GM12892 (cell line): Measurements from ENCODE around the gene ZNF48.
A peak's percentile ranks its signal among the peaks of the same experiment; 100 is the strongest.

Experiments used
- DNase-seq: peaks from one replicate; pipeline ENCODE4 v3.0.0; 2011; ENCODE audit not compliant: insufficient read length
- FAIRE-seq: peaks from 2 replicates; lab custom pipeline; 2011; peaks lifted over from hg19 to GRCh38; lab: Jason Lieb, UNC
- POLR2A ChIP-seq: IDR thresholded peaks from 2 replicates; pipeline ENCODE4 v1.6.1; 2011; ENCODE audit warnings: low read depth, low read length, control low read depth
- POLR2AphosphoS5 ChIP-seq: IDR thresholded peaks from 2 replicates; pipeline ENCODE4 v1.6.1; 2011; ENCODE audit warnings: low read depth, low read length, control low read depth
- TAF1 ChIP-seq: IDR thresholded peaks from 2 replicates; pipeline ENCODE4 v1.6.1; 2011; ENCODE audit warnings: low read depth, mild to moderate bottlenecking, control low read depth, low read length, borderline replicate concordance

The ZNF48 gene

DNA sequence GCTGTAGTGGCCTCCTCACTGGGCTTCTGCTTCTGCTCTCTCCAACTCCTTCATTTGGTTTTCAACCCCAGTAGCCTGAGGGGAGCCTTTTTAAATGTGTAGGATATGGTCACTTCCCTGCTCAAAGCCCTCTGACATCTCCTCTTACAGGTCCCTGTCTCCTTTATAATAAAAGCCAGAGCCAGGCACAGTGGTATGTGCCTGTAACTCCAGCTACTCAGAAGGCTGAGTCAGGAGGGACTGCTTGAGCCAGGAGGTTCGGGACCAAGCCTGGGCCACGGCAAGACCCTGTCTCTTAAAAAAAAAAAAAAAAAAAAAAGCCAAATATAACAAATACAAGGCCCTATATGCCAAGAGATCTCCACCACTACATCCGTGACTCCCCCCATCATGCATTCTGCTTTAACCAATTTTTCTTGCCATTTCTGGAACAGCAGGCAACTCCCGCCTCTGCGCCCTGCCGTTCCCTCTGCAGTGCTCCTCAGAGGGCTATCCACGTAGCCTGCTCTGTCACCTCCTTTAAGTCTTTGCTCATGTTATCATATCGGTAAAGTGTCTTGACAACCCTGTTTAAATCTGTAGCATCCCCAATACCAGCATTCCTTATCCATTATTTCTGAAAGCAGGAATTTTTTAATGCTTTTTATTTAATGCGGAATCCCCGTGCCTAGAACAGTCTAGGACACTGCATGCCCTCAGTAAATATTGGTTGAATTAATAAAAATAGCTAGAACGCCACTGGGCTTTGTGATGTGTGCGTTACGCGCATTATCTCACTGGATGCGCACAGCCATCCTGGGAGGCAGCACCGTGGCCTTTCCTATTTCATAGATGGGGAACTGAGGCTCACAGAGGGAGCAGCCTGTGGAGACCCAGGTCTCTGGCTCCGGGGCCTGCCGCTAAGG lies 21.7 kb downstream of the ZNF48 start:
- DNase-seq (no peak), FAIRE-seq (no peak)
- no peak for TF ChIP-seq POLR2AphosphoS5
- TF ChIP-seq POLR2A = no peak
- no peak for TF ChIP-seq TAF1

DNA sequence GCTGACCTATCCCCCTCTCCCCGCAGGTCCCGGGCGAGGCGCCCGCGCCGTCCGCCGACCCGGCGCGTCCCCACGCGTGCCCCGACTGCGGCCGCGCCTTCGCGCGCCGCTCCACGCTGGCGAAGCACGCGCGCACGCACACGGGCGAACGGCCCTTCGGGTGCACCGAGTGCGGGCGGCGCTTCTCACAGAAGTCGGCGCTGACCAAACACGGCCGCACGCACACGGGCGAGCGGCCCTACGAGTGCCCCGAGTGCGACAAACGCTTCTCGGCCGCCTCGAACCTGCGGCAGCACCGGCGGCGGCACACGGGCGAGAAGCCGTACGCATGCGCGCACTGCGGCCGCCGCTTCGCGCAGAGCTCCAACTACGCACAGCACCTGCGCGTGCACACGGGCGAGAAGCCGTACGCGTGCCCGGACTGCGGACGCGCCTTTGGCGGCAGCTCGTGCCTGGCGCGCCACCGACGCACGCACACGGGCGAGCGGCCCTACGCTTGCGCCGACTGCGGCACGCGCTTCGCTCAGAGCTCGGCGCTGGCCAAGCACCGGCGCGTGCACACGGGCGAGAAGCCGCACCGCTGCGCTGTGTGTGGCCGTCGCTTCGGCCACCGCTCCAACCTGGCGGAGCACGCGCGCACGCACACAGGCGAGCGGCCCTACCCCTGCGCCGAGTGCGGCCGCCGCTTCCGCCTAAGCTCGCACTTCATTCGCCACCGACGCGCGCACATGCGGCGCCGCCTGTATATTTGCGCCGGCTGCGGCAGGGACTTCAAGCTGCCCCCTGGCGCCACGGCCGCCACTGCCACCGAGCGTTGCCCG lies 22.5 kb downstream of the ZNF48 start:
- 0 out of 2 replicates have a peak, but pooled peaks have one; percentile 29 for TF ChIP-seq TAF1
- peak; percentile 80; the same call in 1 of the 2 replicates for TF ChIP-seq POLR2AphosphoS5
- TF ChIP-seq POLR2A = peak; percentile 64
- DNase-seq (peak; percentile 88), FAIRE-seq (peak; percentile 100)

DNA sequence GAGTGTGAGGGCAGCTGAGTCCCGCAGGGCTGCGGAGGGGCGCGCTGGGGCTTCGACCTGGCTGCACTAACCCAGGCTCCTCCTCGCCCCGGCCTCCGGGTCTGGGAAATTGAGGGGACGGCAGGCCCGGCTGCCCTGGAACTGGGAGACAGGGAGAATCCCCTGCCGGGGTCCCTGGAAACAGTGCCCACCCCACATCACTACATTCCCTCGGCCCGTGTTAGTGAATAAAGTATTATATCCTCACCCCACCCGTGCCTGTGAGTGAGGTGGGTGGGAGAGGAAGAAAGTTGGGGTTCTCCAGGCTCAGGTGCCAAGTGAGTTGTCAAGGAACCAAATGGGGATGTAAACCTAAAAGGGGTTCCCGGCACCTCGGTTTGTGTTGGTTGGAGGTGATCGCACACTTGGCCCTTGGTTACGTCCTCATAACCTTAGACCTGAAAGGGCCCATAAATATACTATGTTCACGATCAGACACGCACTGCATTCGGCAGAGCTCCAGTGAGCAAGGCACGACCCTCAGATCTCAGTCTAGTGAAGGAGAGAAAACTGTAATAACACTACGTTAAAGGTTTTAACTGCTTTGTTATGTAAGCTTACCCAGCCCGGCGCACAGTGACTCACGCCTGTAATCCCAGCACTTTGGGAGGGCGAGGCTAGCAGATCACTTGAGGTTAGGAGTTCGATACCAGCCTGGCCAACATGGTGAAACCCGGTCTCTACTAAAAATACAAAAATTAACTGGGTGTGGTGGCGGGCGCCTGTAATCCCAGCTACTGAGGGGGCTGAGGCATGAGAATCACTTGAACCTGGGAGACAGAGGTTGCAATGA lies 23.3 kb downstream of the ZNF48 start:
- FAIRE-seq (no peak), DNase-seq (no peak)
- TF ChIP-seq POLR2A (no peak), TAF1 (no peak), POLR2AphosphoS5 (no peak)

DNA sequence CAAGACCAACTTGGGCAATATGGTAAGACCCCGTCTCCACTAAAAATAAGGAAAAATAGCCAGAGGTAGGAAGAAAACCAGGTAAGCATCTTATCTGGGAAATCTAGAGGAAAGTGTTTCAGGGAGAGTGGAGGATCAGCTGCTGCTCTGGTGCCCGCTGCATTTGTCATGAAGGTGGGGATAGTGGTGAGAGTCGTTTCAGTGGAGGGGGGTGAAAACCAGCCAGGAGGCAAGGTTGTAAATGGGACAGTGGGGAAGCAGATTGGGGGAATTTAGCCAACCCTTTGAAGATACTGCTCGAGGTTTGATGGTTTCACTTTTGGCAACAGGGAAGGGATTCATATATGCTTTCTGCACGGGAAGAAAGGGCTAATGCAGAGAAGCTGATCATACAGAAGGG lies 25.8 kb downstream of the ZNF48 start:
- DNase-seq (no peak), FAIRE-seq (no peak)
- TF ChIP-seq POLR2AphosphoS5 (no peak), POLR2A (no peak), TAF1 (no peak)

GRCh38 chr16:30428055-30428454 lies 32.8 kb downstream of the ZNF48 start:
- DNase-seq = no peak
- no peak for TF ChIP-seq TAF1
- no peak for TF ChIP-seq POLR2A
- TF ChIP-seq POLR2AphosphoS5 = no peak
- FAIRE-seq = no peak

- DNase-seq (no peak), FAIRE-seq (no peak)
- TF ChIP-seq TAF1 = no peak
- TF ChIP-seq POLR2AphosphoS5 = no peak
- no peak for TF ChIP-seq POLR2A
These were observed 34.1 kb downstream of the ZNF48 start for GRCh38 chr16:30429418-30429677.

GRCh38 chr16:30429678-30430427 lies 34.6 kb downstream of the ZNF48 start, which contains the start of gene DCTPP1:
Gene DCTPP1, minus strand, starts transcription at chr16:30430030. Its CDS starts 50 bp downstream, at chr16:30429980.
- peak; percentile 89 for DNase-seq
- TF ChIP-seq POLR2A (peak; percentile 62; the same call in 1 of the 2 replicates), POLR2AphosphoS5 (peak; percentile 59; the same call in 1 of the 2 replicates), TAF1 (peak; percentile 57; the same call in 1 of the 2 replicates)
- FAIRE-seq = peak; percentile 96

DNA sequence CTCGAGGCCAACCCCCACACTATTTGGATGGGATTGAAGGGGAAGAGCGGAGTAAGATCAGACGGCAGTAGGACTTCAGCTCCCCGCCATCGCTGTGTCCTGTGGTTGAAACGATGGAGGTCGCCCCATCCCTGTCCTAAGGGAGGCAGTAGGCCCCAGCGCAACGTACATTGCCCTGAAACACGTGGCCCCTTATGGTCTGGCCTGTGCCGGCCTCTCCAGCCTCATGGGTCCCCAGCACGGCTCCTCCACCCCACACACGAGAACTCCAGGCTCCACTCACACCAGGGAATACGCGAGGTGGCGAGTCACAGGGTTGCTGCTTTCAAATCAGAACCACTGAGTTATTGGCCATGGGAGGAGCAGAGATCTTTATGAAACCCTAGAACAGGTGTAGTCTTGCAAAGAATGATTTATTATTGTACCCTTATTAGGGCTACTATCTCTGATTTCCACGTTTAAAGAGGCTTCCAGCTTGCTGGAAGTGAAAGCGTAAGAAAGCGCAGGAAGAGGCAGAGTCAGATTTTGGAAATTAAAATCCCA lies 35.3 kb downstream of the ZNF48 start:
- FAIRE-seq (no peak), DNase-seq (no peak)
- 0 out of 2 replicates have a peak, but pooled peaks have one; percentile 10 for TF ChIP-seq POLR2A
- TF ChIP-seq POLR2AphosphoS5 = no peak
- TF ChIP-seq TAF1 = no peak

DNA sequence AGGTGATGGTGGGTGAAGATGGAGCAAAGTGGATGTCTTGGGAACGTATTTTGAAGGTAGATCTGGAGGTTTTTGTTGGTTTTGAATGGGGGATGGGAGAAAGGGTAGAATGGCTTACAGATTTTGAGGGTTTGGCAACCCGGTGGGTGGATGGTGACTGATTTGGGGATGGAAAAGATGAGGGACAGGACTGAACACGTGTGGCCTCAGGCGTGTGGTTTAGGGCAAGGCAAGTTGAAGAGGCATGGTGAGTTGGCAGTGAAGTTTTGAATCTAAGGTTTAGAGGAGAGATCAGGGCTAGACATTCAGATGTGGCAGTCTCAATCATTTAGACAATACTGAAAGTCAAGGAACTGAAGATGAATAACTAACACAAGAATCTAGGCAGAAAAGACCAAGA lies 39.6 kb downstream of the ZNF48 start:
- no peak for FAIRE-seq
- TF ChIP-seq POLR2A (no peak), POLR2AphosphoS5 (no peak), TAF1 (no peak)
- no peak for DNase-seq
